Right lobe of liver (tissue), 4 donors: Measurements from ENCODE around the gene SOHLH1.

Experiments used
- CTCF ChIP-seq, 4 donors: fragments of 200-600 bp in 3 of 4; fragments of 450-650 bp in 1 of 4; IDR thresholded peaks; one replicate each; pipeline versions ENCODE4 v1.5.1 to v1.8.0; 2016 to 2022; ENCODE audit warnings: antibody characterized with exemption in 4 of 4, mild to moderate bottlenecking in 2 of 4
- POLR2A ChIP-seq: fragments of 450-650 bp; IDR thresholded peaks from one replicate; pipeline ENCODE4 v1.6.1; 2017; ENCODE audit warnings: antibody characterized with exemption, mild to moderate bottlenecking
- donor health status: DM: no; HTN: no; CAD: no.
- donor health status: DM: no; HTN: no; CAD: no.
- donor health status: DM: no; HTN: yes; CAD: no.

DNA sequence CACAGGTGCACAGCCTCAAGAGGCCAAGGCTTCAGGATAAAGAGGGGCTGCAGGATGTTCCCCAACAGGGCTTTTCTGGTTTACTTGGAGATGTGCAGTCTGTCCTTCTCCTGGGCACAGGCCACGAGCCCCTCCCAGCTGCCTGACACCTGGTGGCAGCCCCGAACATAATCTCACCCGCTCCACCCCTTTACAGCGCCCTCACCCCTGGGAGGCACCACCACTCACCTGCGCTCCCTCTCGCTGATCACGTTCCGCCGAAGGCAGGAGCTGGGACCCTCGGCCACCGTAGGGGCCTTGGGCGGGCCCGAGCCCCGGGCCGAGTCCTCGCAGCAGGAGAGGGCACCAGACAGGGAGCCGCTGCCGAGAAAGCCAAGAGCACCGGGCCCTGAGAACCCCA, 514 bp downstream of the SOHLH1 start:
- TF ChIP-seq CTCF (IDR thresholded peaks at IDR 0.05) = no peak
- no peak for TF ChIP-seq POLR2A
